ENCODE results near the gene CCDC188. TPM values are rescaled to one million over a fixed set of nuclear protein-coding genes. Genes with fewer than 3 reads are reported as not detected.

The CCDC188 gene
- total RNA-seq, 1 experiment from 2014 or later: not detected

GRCh38 chr22:20186871-20187546 is 36.2 kb upstream of the CCDC188 start:
- Histone ChIP-seq H3K27me3 (ENCODE audit: control insufficient read depth, insufficient read depth, low read length) (no peaks in the 10 kb centered on the region), H3K4me1 (ENCODE audit: control insufficient read depth, insufficient read depth, low read length) (no peaks in the 10 kb centered on the region), H3K9me3 (ENCODE audit: control insufficient read depth, insufficient read depth, low read depth, low read length) (no peaks in the 10 kb centered on the region), H3K27ac (ENCODE audit: low read length) (no peak overlapping the region), H3K4me3 (ENCODE audit: low read depth in 2 of 2, low read length in 2 of 2) (no peak overlapping the region), H3K36me3 (ENCODE audit: control insufficient read depth, insufficient read depth, low read length) (no peaks in the 10 kb centered on the region)
- intact Hi-C loops (cut with micrococcal nuclease; ENCODE audit: unreplicated experiment): no loop called here
- ATAC-seq (no peak), DNase-seq (ENCODE audit: low read depth, low spot score) (no peak)
- BruUV-seq (replicated peaks): no TSS peak
- in situ Hi-C loops (cut with HindIII; ENCODE audit: low pct_unique_long_range_greater_than_20kb, low sequenced_read_pairs): no loop called here
- CTCF ChIA-PET: no interaction called here
- POLR2A ChIA-PET: no interaction called here
- TF ChIP-seq CTCF (IDR thresholded peaks at IDR 0.05) (no peak), POLR2AphosphoS5 (IDR thresholded peaks at IDR 0.05; ENCODE audit: low read depth, low read length) (no peak), REST (IDR thresholded peaks at IDR 0.05; ENCODE audit: insufficient read depth in 1 of 2, low read depth in 2 of 2, low read length in 1 of 2) (no peak), SIN3A (IDR thresholded peaks at IDR 0.05; ENCODE audit: borderline replicate concordance, insufficient read depth, low read depth, low read length) (no peak), TCF7L2 (IDR thresholded peaks at IDR 0.05; ENCODE audit: low read depth, low read length) (no peak)

GRCh38 chr22:20186183-20186870 is 35.5 kb upstream of the CCDC188 start:
- Histone ChIP-seq H3K9me3 (ENCODE audit: control insufficient read depth, insufficient read depth, low read depth, low read length) (no peaks in the 10 kb centered on the region), H3K27ac (ENCODE audit: low read length) (no peak overlapping the region), H3K27me3 (ENCODE audit: control insufficient read depth, insufficient read depth, low read length) (no peaks in the 10 kb centered on the region), H3K4me3 (ENCODE audit: low read depth in 2 of 2, low read length in 2 of 2) (no peak overlapping the region), H3K36me3 (ENCODE audit: control insufficient read depth, insufficient read depth, low read length) (no peaks in the 10 kb centered on the region), H3K4me1 (ENCODE audit: control insufficient read depth, insufficient read depth, low read length) (no peaks in the 10 kb centered on the region)
- ChIA-PET POLR2A (no interaction called here), CTCF (no interaction called here)
- intact Hi-C loops (cut with micrococcal nuclease; ENCODE audit: unreplicated experiment) (no loop called here), in situ Hi-C loops (cut with HindIII; ENCODE audit: low pct_unique_long_range_greater_than_20kb, low sequenced_read_pairs) (no loop called here)
- ATAC-seq (no peak), DNase-seq (ENCODE audit: low read depth, low spot score) (no peak)
- BruUV-seq (replicated peaks): no TSS peak
- TF ChIP-seq SIN3A (IDR thresholded peaks at IDR 0.05; ENCODE audit: borderline replicate concordance, insufficient read depth, low read depth, low read length): no peak
- no peak for TF ChIP-seq TCF7L2 (IDR thresholded peaks at IDR 0.05; ENCODE audit: low read depth, low read length)
- TF ChIP-seq REST (IDR thresholded peaks at IDR 0.05; ENCODE audit: insufficient read depth in 1 of 2, low read depth in 2 of 2, low read length in 1 of 2): no peak
- no peak for TF ChIP-seq POLR2AphosphoS5 (IDR thresholded peaks at IDR 0.05; ENCODE audit: low read depth, low read length)
- TF ChIP-seq CTCF (IDR thresholded peaks at IDR 0.05): no peak; the same call in 1 of the 2 replicates
